ENCODE measurements around the gene CRABP1.

Gene CRABP1

GRCh38 chr15:78390826-78391225, 50.7 kb downstream of the CRABP1 start:
- no peak overlapping the region for H3K4me3 ChIP-seq (ENCODE audit: control insufficient read depth, low read depth, low read length)
- no peak for TF ChIP-seq CTCF (IDR thresholded peaks at IDR 0.05; ENCODE audit: control insufficient read depth, insufficient read depth, low read depth, low read length, missing control alignments)
- DNase-seq (ENCODE audit: low read depth) = peak; percentile 62

DNA sequence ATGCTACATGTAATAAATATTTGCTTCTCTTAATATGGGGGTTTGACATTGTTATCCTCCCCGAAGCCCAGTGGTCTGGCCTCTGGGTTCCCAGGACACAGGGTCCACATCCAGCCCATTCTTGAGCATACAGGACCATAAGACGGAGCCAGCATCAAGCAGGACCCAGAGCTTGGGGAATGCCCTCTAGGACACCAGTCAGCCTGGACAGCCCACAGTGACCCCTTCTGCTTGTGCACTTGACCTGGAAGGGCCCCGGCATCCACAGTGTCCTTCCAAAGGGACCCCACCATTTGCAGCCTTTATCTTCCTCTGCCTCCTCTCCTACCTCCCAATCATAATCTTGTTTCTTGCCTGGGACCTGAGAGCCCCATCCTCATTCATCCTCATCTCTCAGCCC, 51.6 kb downstream of the CRABP1 start:
- DNase-seq (ENCODE audit: low read depth) = no peak
- no peak for TF ChIP-seq CTCF (IDR thresholded peaks at IDR 0.05; ENCODE audit: control insufficient read depth, insufficient read depth, low read depth, low read length, missing control alignments)
- H3K4me3 ChIP-seq (ENCODE audit: control insufficient read depth, low read depth, low read length) = no peak overlapping the region

DNA sequence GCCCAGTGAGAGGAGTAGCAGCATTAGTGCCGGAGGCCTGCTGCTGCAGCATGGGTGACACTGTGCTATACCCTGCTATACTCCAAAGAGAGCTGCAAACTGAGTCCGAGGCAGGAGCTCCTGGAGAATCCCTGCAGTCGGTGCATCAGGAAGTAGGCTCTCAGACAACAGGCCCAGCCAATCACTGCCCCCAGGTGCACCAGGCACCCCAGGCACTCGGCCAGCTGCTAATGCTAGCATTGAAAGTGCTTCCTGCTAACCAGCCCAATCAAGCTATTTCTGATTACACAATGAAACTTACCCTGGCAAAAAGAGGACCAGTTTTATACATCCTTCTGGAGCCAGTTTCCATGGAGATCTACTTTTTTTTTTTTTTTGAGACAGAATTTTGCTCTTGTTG, 52.3 kb downstream of the CRABP1 start:
- TF ChIP-seq CTCF (IDR thresholded peaks at IDR 0.05; ENCODE audit: control insufficient read depth, insufficient read depth, low read depth, low read length, missing control alignments) = no peak
- H3K4me3 ChIP-seq (ENCODE audit: control insufficient read depth, low read depth, low read length) = no peak overlapping the region
- DNase-seq (ENCODE audit: low read depth) = no peak

- H3K4me3 ChIP-seq (ENCODE audit: control insufficient read depth, low read depth, low read length) = no peak overlapping the region
- no peak for DNase-seq (ENCODE audit: low read depth)
- no peak for TF ChIP-seq CTCF (IDR thresholded peaks at IDR 0.05; ENCODE audit: control insufficient read depth, insufficient read depth, low read depth, low read length, missing control alignments)
Observed at GRCh38 chr15:78393137-78393536, 53.0 kb downstream of the CRABP1 start.

GRCh38 chr15:78394026-78394425, 53.9 kb downstream of the CRABP1 start:
- DNase-seq (ENCODE audit: low read depth) = no peak
- TF ChIP-seq CTCF (IDR thresholded peaks at IDR 0.05; ENCODE audit: control insufficient read depth, insufficient read depth, low read depth, low read length, missing control alignments) = no peak
- no peak overlapping the region for H3K4me3 ChIP-seq (ENCODE audit: control insufficient read depth, low read depth, low read length)

DNA sequence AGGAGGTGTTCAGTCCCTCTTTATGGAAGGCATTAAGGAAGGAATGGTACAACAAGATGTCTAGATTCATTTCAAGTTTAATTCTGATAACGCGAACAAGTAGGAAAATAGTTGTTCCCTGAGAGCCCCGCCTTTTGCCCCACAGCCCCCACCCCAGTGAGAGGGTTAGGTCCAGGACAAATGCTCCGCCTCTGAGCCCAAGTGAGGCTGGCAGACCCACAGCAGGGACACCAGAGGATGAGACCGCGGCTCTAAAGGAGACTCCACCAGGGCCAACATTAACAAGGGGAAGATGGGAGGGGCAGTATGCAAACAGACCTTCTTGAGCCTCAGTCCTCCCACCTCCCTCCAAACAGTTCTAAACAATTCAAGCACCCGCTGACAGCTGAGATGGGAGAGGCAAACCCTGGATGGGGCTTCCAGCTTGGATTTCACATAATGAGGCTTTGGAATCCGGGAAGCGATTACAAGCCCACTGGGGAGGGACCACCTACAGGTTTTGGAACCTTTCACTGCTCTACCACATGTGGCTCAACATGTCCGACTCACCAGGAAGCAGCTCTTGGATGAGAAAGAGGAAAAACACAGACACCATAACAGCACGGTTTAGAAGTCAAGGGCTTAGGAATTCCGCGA, 54.9 kb downstream of the CRABP1 start:
- DNase-seq (ENCODE audit: low read depth) = no peak
- no peak overlapping the region for H3K4me3 ChIP-seq (ENCODE audit: control insufficient read depth, low read depth, low read length)
- TF ChIP-seq CTCF (IDR thresholded peaks at IDR 0.05; ENCODE audit: control insufficient read depth, insufficient read depth, low read depth, low read length, missing control alignments) = no peak
